GM21825 (cell line): ENCODE measurements around the gene CYTH4.
"Not testable (repeated sequence)": the region's sequence is repeated elsewhere in the genome, so short reads cannot be mapped to it uniquely, and the experiment has no call there.

Experiments used
- ATAC-seq: cut with Tn5 transposase; IDR thresholded peaks from one replicate; pipeline ENCODE4 v1.9.1; 2021; ENCODE audit warnings: mild to moderate bottlenecking, moderate library complexity; ENCODE audit not compliant: unreplicated experiment

Gene CYTH4

DNA sequence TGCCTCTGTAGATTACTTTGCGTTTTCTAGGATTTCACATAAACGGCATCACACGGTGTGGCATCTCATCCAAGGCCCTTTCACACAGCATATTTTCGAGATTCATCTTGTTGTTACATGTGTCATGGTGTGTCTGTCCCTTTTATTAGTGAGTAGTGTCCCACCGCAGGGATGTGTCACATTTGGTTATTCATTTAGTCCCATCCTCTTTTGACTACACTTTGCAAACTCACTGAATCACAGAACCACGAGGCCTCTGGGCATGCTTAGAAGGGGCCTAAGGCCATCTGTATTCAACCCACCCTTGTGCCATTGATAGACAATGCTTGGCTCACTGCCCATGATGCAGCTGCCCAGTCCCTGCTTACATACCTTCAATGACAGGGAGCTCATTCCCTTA, 34.1 kb upstream of the CYTH4 start:
- ATAC-seq = no peak

- no peak for ATAC-seq
Observed at GRCh38 chr22:37249986-37250385, 32.3 kb upstream of the CYTH4 start.

DNA sequence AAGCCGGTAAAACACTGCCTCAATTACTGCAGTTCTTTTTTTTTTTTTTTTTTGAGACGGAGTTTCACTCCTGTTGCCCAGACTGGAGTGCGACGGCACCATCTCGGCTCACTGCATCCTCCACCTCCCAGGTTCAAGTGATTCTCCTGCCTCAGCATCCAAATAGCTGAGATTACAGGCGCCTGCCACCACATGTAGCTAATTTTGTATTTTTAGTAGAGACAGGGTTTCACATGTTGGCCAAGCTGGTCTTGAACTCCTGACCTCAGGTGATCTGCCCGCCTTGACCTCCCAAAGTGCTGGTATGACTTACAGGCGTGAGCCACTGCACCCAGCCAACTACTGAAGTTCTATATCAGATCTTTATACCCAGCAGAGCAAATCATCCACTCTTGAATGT, 30.5 kb upstream of the CYTH4 start:
- not testable (repeated sequence) for ATAC-seq

- ATAC-seq = no peak
Observed at GRCh38 chr22:37253126-37253660, 29.1 kb upstream of the CYTH4 start.

DNA sequence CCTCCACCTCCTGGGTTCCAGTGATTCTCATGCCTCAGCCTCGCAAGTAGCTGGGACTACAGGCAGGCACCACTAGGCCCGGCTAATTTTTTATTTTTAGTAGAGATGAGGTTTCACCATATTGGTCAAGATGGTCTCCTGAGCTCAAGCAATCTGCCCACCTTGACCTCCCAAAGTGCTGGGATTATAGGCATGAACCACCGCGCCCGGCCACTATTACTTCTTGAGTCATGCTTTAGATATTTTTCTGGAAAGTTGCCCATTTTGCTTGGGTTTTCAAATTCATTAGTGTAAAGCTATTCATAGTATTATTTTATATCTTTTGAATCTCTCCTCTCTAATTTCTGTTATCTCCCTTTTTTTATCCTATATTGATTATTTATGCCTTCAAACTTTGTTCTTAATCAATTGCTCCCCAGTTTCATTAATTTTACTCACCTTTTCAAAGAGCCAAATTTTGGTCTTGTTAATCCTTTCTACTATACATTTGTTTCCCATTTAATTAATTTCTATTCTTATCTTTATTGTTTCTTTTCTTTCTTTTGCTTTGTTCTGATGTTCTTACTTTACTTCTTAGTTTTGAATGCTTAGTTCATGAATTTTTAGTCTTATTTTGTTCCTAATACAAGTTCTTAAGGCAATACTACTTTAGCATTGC, 28.0 kb upstream of the CYTH4 start:
- ATAC-seq = no peak

- no peak for ATAC-seq
Observed at GRCh38 chr22:37254867-37255233, 27.5 kb upstream of the CYTH4 start.

DNA sequence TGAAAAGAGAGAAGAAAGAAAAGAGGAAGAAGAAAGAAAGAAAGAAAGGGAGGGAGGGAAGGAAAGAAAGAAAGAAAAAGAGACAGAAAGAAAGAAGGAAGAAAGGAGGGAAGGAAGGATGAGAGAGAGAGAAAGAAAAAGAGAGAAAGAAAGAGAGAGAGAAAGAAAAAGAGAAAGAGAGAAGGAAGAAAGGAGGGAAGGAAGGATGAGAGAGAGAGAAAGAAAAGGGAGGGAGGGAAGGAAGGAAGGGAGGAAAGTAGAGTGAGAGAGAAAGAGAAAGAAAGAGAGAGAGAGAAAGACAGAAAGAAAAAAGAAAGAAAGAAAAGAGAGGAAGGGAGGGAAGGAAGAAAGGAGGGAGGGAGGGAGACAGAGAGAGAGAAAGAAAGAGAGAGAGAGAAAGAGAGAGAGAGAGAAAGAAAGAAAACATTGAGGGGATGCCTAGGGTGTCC, 26.7 kb upstream of the CYTH4 start:
- ATAC-seq = no peak

DNA sequence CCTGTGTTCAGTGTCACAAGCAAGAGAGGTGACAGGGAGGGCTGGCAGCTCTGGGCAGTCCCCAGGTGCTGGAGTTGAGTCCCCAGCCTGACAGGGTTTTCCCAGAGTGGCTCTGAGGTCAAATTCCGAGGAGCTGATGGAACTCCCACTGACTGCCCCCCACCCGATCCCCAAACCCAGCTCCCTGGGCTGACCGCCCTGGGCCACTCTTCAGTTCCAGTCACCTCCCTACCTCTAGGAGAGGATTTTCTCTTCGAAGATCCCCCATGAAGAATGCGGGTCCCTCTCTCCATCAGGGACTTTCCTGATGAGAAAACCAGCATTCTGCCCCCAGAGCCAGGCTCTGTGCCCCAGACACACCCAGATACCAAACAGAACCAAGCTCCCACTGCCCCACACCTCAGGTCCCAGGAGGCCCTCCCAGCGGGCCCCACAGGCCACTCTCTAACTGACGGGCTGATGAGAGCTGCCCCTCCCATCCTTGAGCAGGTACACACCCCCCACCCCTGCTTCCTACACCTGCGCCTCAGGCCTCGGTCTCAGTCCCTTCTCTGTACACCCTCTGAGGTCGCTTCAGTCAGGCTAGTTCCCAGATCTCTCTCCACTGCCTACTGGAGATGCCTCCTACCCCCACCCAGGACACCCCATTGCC, 26.1 kb upstream of the CYTH4 start:
- no peak for ATAC-seq

- ATAC-seq = no peak
Observed at GRCh38 chr22:37258005-37258752, 24.1 kb upstream of the CYTH4 start.

DNA sequence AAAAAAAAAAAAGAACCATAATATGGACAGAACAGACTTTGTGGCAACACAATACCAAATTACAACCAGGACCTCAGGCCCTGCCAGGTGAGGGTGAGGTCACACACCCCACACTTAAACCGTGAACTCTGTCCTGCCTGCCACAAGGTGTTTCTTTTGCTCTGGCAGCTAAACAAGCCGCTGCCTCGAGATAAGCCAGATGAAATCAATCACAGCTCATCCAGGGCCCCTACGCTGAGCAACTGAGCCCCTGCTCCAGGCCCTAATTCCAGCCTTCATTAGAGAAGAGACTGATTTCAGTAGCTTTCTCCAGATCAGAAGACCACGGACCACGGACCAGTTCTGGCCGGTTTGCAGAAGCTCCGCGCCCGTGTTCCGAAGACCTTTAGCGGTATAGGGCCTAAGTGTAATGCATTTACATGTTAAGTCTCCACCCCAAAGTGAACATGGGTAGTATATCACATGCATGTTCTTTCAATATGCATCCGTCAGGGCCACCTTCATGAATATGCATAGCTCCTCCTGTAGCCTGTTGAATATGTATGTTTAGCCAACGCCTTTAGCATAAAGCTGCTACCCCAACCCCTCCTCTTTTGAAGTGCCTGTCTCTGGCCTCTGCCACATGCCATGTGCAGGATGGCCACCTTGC, 23.4 kb upstream of the CYTH4 start:
- no peak for ATAC-seq

GRCh38 chr22:37259540-37260029, 22.7 kb upstream of the CYTH4 start:
- ATAC-seq = no peak

GRCh38 chr22:37260155-37260795, 22.0 kb upstream of the CYTH4 start:
- no peak for ATAC-seq

DNA sequence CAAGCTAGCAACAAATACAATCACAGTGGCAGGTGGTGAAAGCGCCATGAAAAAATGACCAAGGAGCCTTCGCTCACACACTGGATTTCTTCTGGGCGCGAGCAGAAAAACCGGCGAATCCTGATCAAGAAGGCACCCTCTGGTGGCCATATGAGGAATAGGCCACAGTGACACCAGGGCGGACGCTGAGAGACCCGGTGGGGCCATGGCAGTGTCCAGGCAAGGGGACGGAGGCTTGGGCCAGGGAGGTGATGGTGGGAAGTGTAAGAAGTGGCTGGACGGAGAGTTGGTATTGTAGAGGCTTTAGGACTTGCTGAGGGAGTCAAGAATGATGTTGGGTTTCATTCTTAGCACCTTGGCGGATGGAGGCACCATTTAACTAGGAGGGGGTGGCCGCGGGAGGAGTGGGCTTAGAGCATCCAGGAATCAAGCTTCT, 21.4 kb upstream of the CYTH4 start:
- ATAC-seq = no peak

- no peak for ATAC-seq
Observed at GRCh38 chr22:37262346-37262745, 20.0 kb upstream of the CYTH4 start.

DNA sequence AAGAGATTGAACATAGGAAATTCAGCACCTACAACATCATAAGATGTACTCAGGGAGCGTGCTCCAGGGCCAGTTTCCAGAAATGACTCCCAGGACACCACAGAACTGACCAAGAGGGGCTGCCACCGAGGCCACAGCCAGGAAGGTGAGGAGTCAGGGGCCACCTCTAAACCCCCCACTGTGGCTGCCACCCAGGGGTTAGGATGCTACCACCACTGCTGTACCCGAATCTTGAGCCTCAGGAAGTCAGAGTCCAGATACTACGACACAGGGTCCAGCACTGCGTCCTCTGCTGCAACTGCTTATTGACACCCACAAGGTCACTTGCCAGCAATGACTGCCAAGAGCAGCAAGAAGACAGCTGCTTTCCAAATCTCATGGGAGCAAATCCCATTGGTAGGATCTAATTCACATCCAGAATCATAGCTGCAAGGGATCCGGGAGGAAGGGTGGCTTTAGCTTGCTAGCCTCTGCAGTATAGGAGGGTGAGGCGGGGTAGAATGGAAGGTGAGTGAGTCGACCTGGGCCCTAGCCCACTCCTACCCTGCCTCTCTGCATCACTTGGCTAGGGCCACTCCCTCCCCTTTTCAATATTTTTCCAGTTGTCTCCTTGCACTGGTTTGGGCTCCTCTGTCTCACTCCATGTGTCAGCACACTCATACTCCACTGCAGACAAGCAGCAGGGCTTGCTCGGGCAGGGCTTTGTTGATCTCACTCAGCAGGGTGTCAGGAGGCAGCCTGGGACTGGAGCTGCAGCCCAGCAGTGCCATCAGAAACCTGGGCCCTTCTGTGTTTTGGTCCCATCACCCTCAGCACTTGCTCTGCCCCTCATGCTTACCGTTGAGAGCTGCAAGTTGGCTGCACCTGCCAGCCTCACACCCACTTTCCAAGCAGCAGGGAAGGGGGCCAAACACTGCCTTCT, 18.1 kb upstream of the CYTH4 start:
- no peak for ATAC-seq

- no peak for ATAC-seq
Observed at GRCh38 chr22:37266581-37267134, 15.7 kb upstream of the CYTH4 start.

GRCh38 chr22:37267135-37267587, 15.1 kb upstream of the CYTH4 start:
- ATAC-seq = peak; percentile 67

DNA sequence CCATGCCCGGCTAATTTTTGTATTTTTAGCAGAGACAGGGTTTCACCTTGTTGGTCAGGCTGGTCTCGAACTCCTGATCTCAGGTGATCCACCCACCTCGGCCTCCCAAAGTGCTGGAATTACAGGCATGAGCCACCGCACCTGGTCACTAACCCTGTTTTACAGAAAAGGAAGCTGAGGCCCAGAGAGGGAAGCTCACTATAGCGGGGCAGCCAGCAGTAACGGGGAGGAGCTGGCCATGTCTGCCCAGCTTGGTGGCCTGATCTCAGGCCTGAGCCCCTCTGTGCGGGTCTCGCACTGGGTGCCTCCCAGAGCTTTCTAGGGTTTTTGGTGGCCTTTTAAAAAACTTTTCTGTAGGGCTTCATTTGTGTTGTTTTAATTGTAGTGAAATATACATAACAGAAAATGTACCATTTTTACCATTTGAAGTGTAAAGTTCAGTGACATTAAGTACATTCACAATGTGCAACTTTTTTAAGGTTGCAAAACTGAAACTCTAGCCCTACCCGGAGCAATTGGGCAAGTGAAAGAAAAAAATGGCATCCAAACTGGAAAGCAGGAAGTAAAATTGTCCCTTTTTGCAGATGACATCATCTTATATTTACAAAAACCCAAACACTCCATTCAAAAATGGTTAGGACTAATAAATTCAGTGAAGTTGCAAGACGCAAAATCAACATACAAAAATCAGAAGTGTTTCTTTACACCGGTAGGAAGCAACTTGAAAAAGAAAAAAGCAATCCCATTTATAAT, 14.5 kb upstream of the CYTH4 start:
- ATAC-seq = no peak
